PC-9 (cell line): Measurements from ENCODE around the gene EP400. TPM values are rescaled to one million over a fixed set of nuclear protein-coding genes. Genes with fewer than 3 reads are reported as not detected.
A peak's percentile ranks its signal among the peaks of the same experiment; 100 is the strongest.

Experiments used
- BruUV-seq: library from RNA; stranded (reverse); fragments of 400-500 nt; replicated peaks from 2 replicates; lab custom pipeline; 2021; lab: Mats Ljungman, UMichigan
- CTCF ChIA-PET: fragments of 300-600 bp; sonication (Branson Sonifier 250); formaldehyde crosslinking; loops from one replicate; lab custom pipeline; 2022; ENCODE audit warnings: antibody characterized with exemption; lab: Charles Lee
- POLR2A ChIA-PET: fragments of 300-600 bp; sonication (Branson Sonifier 250); formaldehyde crosslinking; loops from one replicate; lab custom pipeline; 2022; ENCODE audit warnings: antibody characterized with exemption; ENCODE audit not compliant: unreplicated experiment; lab: Charles Lee
- DNase-seq, 2 experiments: peaks; one replicate each; pipeline versions ENCODE4 v3.0.0 to v3.0.0-alpha.2; 2015 to 2022; ENCODE audit warnings: mixed read lengths in 1 of 2
- H2AFZ ChIP-seq: fragments of 200-600 bp; sonication (generic); 2 replicates; pipeline ENCODE4 v1.8.1; 2017; ENCODE audit warnings: antibody characterized with exemption
- H3F3A ChIP-seq: fragments of 200-600 bp; sonication (generic); 2 replicates; pipeline ENCODE4 v1.8.1; 2017; ENCODE audit warnings: antibody characterized with exemption, mild to moderate bottlenecking, low read depth; ENCODE audit not compliant: insufficient read depth
- H3K27ac ChIP-seq: fragments of 200-600 bp; sonication (generic); 2 replicates; pipeline ENCODE4 v1.6.1; 2016; ENCODE audit warnings: mixed run types
- H3K27me3 ChIP-seq: fragments of 200-600 bp; sonication (generic); 2 replicates; pipeline ENCODE4 v1.6.1; 2016; ENCODE audit warnings: low read depth, mixed run types; ENCODE audit not compliant: insufficient read depth
- H3K36me3 ChIP-seq: fragments of 200-600 bp; sonication (generic); 2 replicates; pipeline ENCODE4 v1.6.1; 2016; ENCODE audit warnings: low read depth, mixed run types
- H3K4me1 ChIP-seq: fragments of 200-600 bp; sonication (generic); replicated peaks from 2 replicates; pipeline ENCODE4 v1.6.1; 2016; ENCODE audit warnings: mixed run types; ENCODE audit not compliant: insufficient read depth
- H3K4me2 ChIP-seq: fragments of 200-600 bp; sonication (generic); 2 replicates; pipeline ENCODE4 v1.6.1; 2017; ENCODE audit warnings: mixed run types
- H3K4me3 ChIP-seq: fragments of 200-600 bp; sonication (generic); 2 replicates; pipeline ENCODE4 v1.6.1; 2016; ENCODE audit warnings: mixed run types
- H3K79me2 ChIP-seq: fragments of 200-600 bp; sonication (generic); 2 replicates; pipeline ENCODE4 v1.6.1; 2017; ENCODE audit warnings: low read depth, mixed run types
- H3K9me2 ChIP-seq: fragments of 200-600 bp; sonication (generic); 2 replicates; pipeline ENCODE4 v1.8.1; 2017; ENCODE audit warnings: mild to moderate bottlenecking; ENCODE audit not compliant: insufficient read depth
- H3K9me3 ChIP-seq: fragments of 200-600 bp; sonication (generic); 2 replicates; pipeline ENCODE4 v1.8.1; 2016; ENCODE audit warnings: low read depth; ENCODE audit not compliant: insufficient read depth
- H4K20me1 ChIP-seq: fragments of 200-600 bp; sonication (generic); 2 replicates; pipeline ENCODE4 v1.8.1; 2017; ENCODE audit not compliant: insufficient read depth
- CTCF ChIP-seq: fragments of 200-600 bp; sonication (generic); conservative IDR thresholded peaks from 2 replicates; pipeline ENCODE4 v1.6.1; 2017; ENCODE audit warnings: mixed run types, antibody characterized with exemption, mild to moderate bottlenecking, moderate library complexity
- EZH2 ChIP-seq: fragments of 200-600 bp; sonication (generic); IDR thresholded peaks from 2 replicates; pipeline ENCODE4 v1.8.0; 2017; ENCODE audit warnings: antibody characterized with exemption, low read depth
- intact Hi-C: fragments of 100-400 bp; cut with micrococcal nuclease; formaldehyde crosslinking; loops from one replicate; pipeline ENCODE4 v1.10.0; 2022; ENCODE audit not compliant: unreplicated experiment
- total RNA-seq: library from RNA; stranded (reverse); gene quantifications from 2 replicates; pipeline ENCODE4 v1.2.3, GENCODE V29; 2021

EP400 gene
- total RNA-seq, 1 experiment from 2014 or later: 50.3 TPM

GRCh38 chr12:132094269-132094891 is 144.6 kb downstream of the EP400 start:
- H3K27ac ChIP-seq: no peak overlapping the region
- POLR2A ChIA-PET: no interaction called here
- H3K79me2 ChIP-seq: no peaks in the 10 kb centered on the region
- H3K9me2 ChIP-seq: no peaks in the 10 kb centered on the region
- BruUV-seq: no TSS peak
- CTCF ChIA-PET: no interaction called here
- H2AFZ ChIP-seq: no peak overlapping the region
- H4K20me1 ChIP-seq: peaks cover 6% of the 10 kb centered on the region; the same call in 1 of the 2 replicates
- peaks cover 16% of the 10 kb centered on the region for H3F3A ChIP-seq
- no peak for DNase-seq
- no peak for TF ChIP-seq CTCF
- TF ChIP-seq EZH2: no peak
- H3K36me3 ChIP-seq: peaks cover 9% of the 10 kb centered on the region
- no peaks in the 10 kb centered on the region for H3K27me3 ChIP-seq
- H3K4me2 ChIP-seq: no peak overlapping the region
- no peak overlapping the region for H3K4me3 ChIP-seq
- no peaks in the 10 kb centered on the region for H3K4me1 ChIP-seq
- no peaks in the 10 kb centered on the region for H3K9me3 ChIP-seq
- intact Hi-C loops: no loop called here

GRCh38 chr12:132095520-132096409 is 146.0 kb downstream of the EP400 start:
- intact Hi-C loops: no loop called here
- peaks cover 7% of the 10 kb centered on the region for H3K36me3 ChIP-seq
- H3K9me2 ChIP-seq: no peaks in the 10 kb centered on the region
- ChIA-PET CTCF (no interaction called here), POLR2A (no interaction called here)
- peak overlapping the region; percentile 45 for H3K27ac ChIP-seq
- no peaks in the 10 kb centered on the region for H3K4me1 ChIP-seq
- H3K4me3 ChIP-seq: no peak overlapping the region
- H4K20me1 ChIP-seq: peaks cover 6% of the 10 kb centered on the region; the same call in 1 of the 2 replicates
- TF ChIP-seq CTCF (no peak), EZH2 (no peak)
- H2AFZ ChIP-seq: no peak overlapping the region
- no peak overlapping the region for H3K4me2 ChIP-seq
- no peak for DNase-seq
- no TSS peak for BruUV-seq
- no peaks in the 10 kb centered on the region for H3K27me3 ChIP-seq
- H3K9me3 ChIP-seq: no peaks in the 10 kb centered on the region
- H3F3A ChIP-seq: peaks cover 16% of the 10 kb centered on the region
- no peaks in the 10 kb centered on the region for H3K79me2 ChIP-seq

GRCh38 chr12:132099739-132100138 is 150.0 kb downstream of the EP400 start:
- Histone ChIP-seq H2AFZ (no peak overlapping the region), H4K20me1 (peaks cover 14% of the 10 kb centered on the region; the same call in 1 of the 2 replicates), H3K9me3 (no peaks in the 10 kb centered on the region), H3K27ac (no peak overlapping the region), H3K4me3 (no peak overlapping the region), H3K36me3 (peaks cover 7% of the 10 kb centered on the region), H3K4me1 (no peaks in the 10 kb centered on the region), H3K4me2 (no peak overlapping the region), H3F3A (peaks cover 16% of the 10 kb centered on the region), H3K27me3 (no peaks in the 10 kb centered on the region), H3K9me2 (no peaks in the 10 kb centered on the region), H3K79me2 (no peaks in the 10 kb centered on the region)
- DNase-seq: no peak
- no peak for TF ChIP-seq EZH2
- intact Hi-C loops: no loop called here
- BruUV-seq: no TSS peak
- ChIA-PET POLR2A (no interaction called here), CTCF (no interaction called here)
